GM18951 (cell line): ENCODE measurements around the gene ACOT13.
"Not testable (repeated sequence)": the region's sequence is repeated elsewhere in the genome, so short reads cannot be mapped to it uniquely, and the experiment has no call there.

ENCODE experiments used
- POLR2A ChIP-seq: IDR thresholded peaks from 4 replicates; pipeline ENCODE4 v1.6.1; 2011; ENCODE audit warnings: mild to moderate bottlenecking; ENCODE audit not compliant: insufficient read length, insufficient read depth; ENCODE audit errors: extremely low read depth
- in situ Hi-C: fragments of 300-500 bp; cut with MboI; formaldehyde crosslinking; loops from one replicate; pipeline ENCODE4 v1.12.0; 2022; ENCODE audit warnings: low sequenced_read_pairs, mixed read lengths, inconsistent platforms; ENCODE audit not compliant: unreplicated experiment

The ACOT13 gene

GRCh38 chr6:24718449-24719124 lies 51.7 kb downstream of the ACOT13 start:
- TF ChIP-seq POLR2A, result no peak
- in situ Hi-C loops, result no loop called here

- in situ Hi-C loops, result no loop called here
- peak; percentile 25 for TF ChIP-seq POLR2A
These were observed 52.5 kb downstream of the ACOT13 start, which contains the start of gene C6orf62 for GRCh38 chr6:24719125-24719971. Gene C6orf62 (minus strand): TSS chr6:24719154. CDS start chr6:24718668, 486 bp downstream.

GRCh38 chr6:24720131-24720603 lies 53.3 kb downstream of the ACOT13 start:
- in situ Hi-C loops, result no loop called here
- TF ChIP-seq POLR2A, result no peak

GRCh38 chr6:24720604-24721460 lies 54.0 kb downstream of the ACOT13 start:
- peak; percentile 97 for TF ChIP-seq POLR2A
- in situ Hi-C loops, result no loop called here

- in situ Hi-C loops, result no loop called here
- peak; percentile 80 for TF ChIP-seq POLR2A
These were observed 54.8 kb downstream of the ACOT13 start for GRCh38 chr6:24721461-24722215.

GRCh38 chr6:24723270-24723669 lies 56.4 kb downstream of the ACOT13 start:
- in situ Hi-C loops, result no loop called here
- no peak for TF ChIP-seq POLR2A

- in situ Hi-C loops, result not testable (repeated sequence)
These were observed 63.8 kb downstream of the ACOT13 start for GRCh38 chr6:24730653-24731052.

GRCh38 chr6:24731456-24732134 lies 64.7 kb downstream of the ACOT13 start:
- in situ Hi-C loops, result not testable (repeated sequence)

- in situ Hi-C loops, result no loop called here
- no peak for TF ChIP-seq POLR2A
These were observed 67.3 kb downstream of the ACOT13 start for GRCh38 chr6:24734166-24734565.

- in situ Hi-C loops, result not testable (repeated sequence)
These were observed 67.8 kb downstream of the ACOT13 start for GRCh38 chr6:24734710-24735109.

- in situ Hi-C loops, result no loop called here
- no peak for TF ChIP-seq POLR2A
These were observed 71.9 kb downstream of the ACOT13 start for GRCh38 chr6:24738741-24739140.

- TF ChIP-seq POLR2A, result no peak
- in situ Hi-C loops, result no loop called here
These were observed 74.0 kb downstream of the ACOT13 start for GRCh38 chr6:24740861-24741260.
